HG03354 (cell line): ENCODE results near the gene OTOG.

Source experiments
- ATAC-seq: cut with Tn5 transposase; IDR thresholded peaks from one replicate; pipeline ENCODE4 v1.9.1; 2021; ENCODE audit warnings: mild to moderate bottlenecking; ENCODE audit not compliant: unreplicated experiment, poor library complexity, severe bottlenecking

OTOG gene

GRCh38 chr11:17516551-17517150 is 30.4 kb upstream of the OTOG start:
- ATAC-seq = no peak

GRCh38 chr11:17517186-17517585 is 29.9 kb upstream of the OTOG start:
- no peak for ATAC-seq

- ATAC-seq = no peak
Observed at GRCh38 chr11:17518366-17518765, 28.7 kb upstream of the OTOG start.

GRCh38 chr11:17519061-17519885 is 27.8 kb upstream of the OTOG start:
- ATAC-seq = no peak

- ATAC-seq = no peak
Observed at GRCh38 chr11:17521106-17521900, 25.8 kb upstream of the OTOG start.

GRCh38 chr11:17522655-17523054 is 24.4 kb upstream of the OTOG start:
- ATAC-seq = no peak

GRCh38 chr11:17524221-17524620 is 22.8 kb upstream of the OTOG start:
- ATAC-seq = no peak

GRCh38 chr11:17525570-17525969 is 21.5 kb upstream of the OTOG start:
- ATAC-seq = no peak

- ATAC-seq = no peak
Observed at GRCh38 chr11:17526326-17526725, 20.7 kb upstream of the OTOG start.

GRCh38 chr11:17526931-17527627 is 20.0 kb upstream of the OTOG start:
- no peak for ATAC-seq

GRCh38 chr11:17527628-17527995 is 19.4 kb upstream of the OTOG start:
- no peak for ATAC-seq

GRCh38 chr11:17528181-17528691 is 18.8 kb upstream of the OTOG start:
- ATAC-seq = peak; percentile 78

- ATAC-seq = no peak
Observed at GRCh38 chr11:17528906-17529843, 17.9 kb upstream of the OTOG start.

- no peak for ATAC-seq
Observed at GRCh38 chr11:17529844-17530185, 17.2 kb upstream of the OTOG start.

GRCh38 chr11:17531071-17531600 is 15.9 kb upstream of the OTOG start:
- ATAC-seq = no peak

GRCh38 chr11:17531636-17532113 is 15.4 kb upstream of the OTOG start:
- ATAC-seq = no peak

- ATAC-seq = no peak
Observed at GRCh38 chr11:17532784-17533183, 14.3 kb upstream of the OTOG start.

GRCh38 chr11:17533341-17533740 is 13.7 kb upstream of the OTOG start:
- ATAC-seq = no peak
